Naive B cell (primary cell): ENCODE measurements around the gene RIPPLY2. TPM values are rescaled to one million over a fixed set of nuclear protein-coding genes. Genes with fewer than 3 reads are reported as not detected.
"Not testable (repeated sequence)": the region's sequence is repeated elsewhere in the genome, so short reads cannot be mapped to it uniquely, and the experiment has no call there.

ENCODE experiments used
- ATAC-seq, 2 donors: fragments of 150-1000 bp; cut with Tn5 transposase; 2 replicates each; pipeline ENCODE4 v1.10.0; 2021; ENCODE audit warnings: low read depth in 2 of 2, mild to moderate bottlenecking in 2 of 2, moderate library complexity in 2 of 2
- DNase-seq: peaks from one replicate; pipeline ENCODE4 v3.0.0; 2022
- H3K27ac Mint-ChIP-seq, 6 donors: one replicate each; pipeline ENCODE4 v1.8.0; 2020 to 2022; ENCODE audit warnings: mild to moderate bottlenecking in 6 of 6, mixed read lengths in 6 of 6, moderate library complexity in 5 of 6, inconsistent platforms in 2 of 6
- H3K27me3 Mint-ChIP-seq, 3 donors: one replicate each; pipeline ENCODE4 v1.8.0; 2021 to 2022; ENCODE audit warnings: mixed read lengths in 3 of 3, mild to moderate bottlenecking in 1 of 3
- H3K36me3 Mint-ChIP-seq, 2 donors: one replicate each; pipeline ENCODE4 v1.8.0; 2020 to 2022; ENCODE audit warnings: mixed read lengths in 2 of 2, inconsistent platforms in 1 of 2, mild to moderate bottlenecking in 1 of 2
- H3K4me1 Mint-ChIP-seq, 3 donors: one replicate each; pipeline ENCODE4 v1.8.0; 2020 to 2022; ENCODE audit warnings: mixed read lengths in 3 of 3, inconsistent platforms in 1 of 3, mild to moderate bottlenecking in 1 of 3, moderate library complexity in 1 of 3
- H3K4me3 Mint-ChIP-seq, 8 donors: one replicate each; pipeline ENCODE4 v1.8.0; 2020 to 2022; ENCODE audit warnings: mild to moderate bottlenecking in 8 of 8, mixed read lengths in 8 of 8, moderate library complexity in 8 of 8, inconsistent platforms in 2 of 8
- H3K9me3 Mint-ChIP-seq, 7 donors: one replicate each; pipeline ENCODE4 v1.8.0; 2020 to 2022; ENCODE audit warnings: mixed read lengths in 7 of 7, mild to moderate bottlenecking in 5 of 7, inconsistent platforms in 2 of 7, moderate library complexity in 1 of 7
- polyA plus RNA-seq, 6 donors: library from polyadenylated mRNA; unstranded; fragments of 300-500 nt; fragmentation: Illumina TruSeq; gene quantifications; one replicate each; pipeline ENCODE4 v1.2.3, GENCODE V29; 2021; ENCODE audit warnings: low read depth in 6 of 6

The RIPPLY2 gene, protein sequence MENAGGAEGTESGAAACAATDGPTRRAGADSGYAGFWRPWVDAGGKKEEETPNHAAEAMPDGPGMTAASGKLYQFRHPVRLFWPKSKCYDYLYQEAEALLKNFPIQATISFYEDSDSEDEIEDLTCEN
- not detected for polyA plus RNA-seq

DNA sequence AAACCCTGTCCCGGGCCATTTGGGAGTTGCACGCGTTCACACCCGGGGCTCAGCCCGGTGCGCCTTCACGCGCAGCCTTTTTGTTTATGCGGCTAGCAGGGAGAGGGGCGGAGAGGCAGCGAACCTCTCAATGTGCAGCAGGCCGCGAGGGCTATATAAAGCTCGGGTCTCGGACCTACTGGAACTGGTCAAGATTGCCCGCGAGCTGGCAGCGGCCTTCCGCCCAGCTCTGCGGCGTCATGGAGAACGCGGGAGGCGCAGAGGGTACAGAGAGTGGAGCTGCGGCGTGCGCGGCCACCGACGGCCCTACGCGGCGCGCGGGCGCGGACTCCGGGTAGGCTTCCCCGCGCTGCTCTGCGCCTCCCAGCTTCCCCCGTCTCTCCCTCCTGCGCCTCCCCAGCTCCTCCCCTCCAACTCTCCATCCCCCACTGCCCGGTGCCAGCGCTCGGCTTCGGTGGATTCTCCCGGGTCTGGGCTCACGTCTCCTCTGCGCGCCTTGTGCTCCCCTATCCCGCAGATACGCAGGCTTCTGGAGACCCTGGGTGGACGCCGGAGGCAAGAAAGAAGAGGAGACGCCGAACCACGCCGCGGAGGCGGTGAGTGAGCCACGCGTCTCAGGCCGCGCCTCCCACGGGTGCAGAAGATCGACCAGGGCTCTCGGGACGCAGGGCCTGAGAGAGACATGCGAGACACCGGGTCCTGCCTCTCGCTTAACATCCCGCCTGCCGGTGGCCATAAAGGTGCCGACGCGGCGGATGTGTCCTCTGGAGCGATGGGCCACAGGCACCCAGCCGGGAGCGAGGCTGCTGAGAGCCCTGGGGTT is at the start of gene RIPPLY2:
Gene RIPPLY2, plus strand, starts transcription at position 183 of the 823 bp plus-strand sequence. Its CDS starts 57 bp downstream, at position 240.
- Mint-ChIP-seq H3K4me1 (peaks cover 11 to 14% (median 12%) of the 10 kb centered on the region in 3 donors), H3K4me3 (peak within 1 kb of the TSS; percentile 12 to 88 (median 80)), H3K27me3 (peaks cover 61 to 71% (median 65%) of the 10 kb centered on the region in 3 donors), H3K27ac (peak within 1 kb of the TSS in 1 of 6 donors; percentile 33), H3K36me3 (no peaks in the 10 kb centered on the region), H3K9me3 (peaks cover 0 to 9% (median 0%) of the 10 kb centered on the region in 7 donors)
- DNase-seq (peak; percentile 3), ATAC-seq (peak; percentile 35 to 39)

DNA sequence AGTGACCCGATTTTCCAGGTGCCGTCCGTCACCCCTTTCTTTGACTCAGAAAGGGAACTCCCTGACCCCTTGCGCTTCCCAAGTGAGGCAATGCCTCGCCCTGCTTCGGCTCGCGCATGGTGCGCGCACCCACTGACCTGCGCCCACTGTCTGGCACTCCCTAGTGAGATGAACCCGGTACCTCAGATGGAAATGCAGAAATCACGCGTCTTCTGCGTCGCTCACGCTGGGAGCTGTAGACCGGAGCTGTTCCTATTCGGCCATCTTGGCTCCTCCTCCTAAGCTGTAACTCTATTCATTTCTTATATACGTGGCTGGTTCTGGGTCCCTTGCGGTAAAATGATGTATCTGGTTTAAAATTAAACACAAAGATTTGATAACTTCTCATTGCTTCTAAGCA is 49.7 kb upstream of the RIPPLY2 start:
- not testable (repeated sequence) for H3K4me1 Mint-ChIP-seq, DNase-seq, H3K4me3 Mint-ChIP-seq, H3K27ac Mint-ChIP-seq, H3K27me3 Mint-ChIP-seq, ATAC-seq, H3K36me3 Mint-ChIP-seq
- peaks cover 0 to 24% (median 10%) of the 10 kb centered on the region in 7 donors for H3K9me3 Mint-ChIP-seq

DNA sequence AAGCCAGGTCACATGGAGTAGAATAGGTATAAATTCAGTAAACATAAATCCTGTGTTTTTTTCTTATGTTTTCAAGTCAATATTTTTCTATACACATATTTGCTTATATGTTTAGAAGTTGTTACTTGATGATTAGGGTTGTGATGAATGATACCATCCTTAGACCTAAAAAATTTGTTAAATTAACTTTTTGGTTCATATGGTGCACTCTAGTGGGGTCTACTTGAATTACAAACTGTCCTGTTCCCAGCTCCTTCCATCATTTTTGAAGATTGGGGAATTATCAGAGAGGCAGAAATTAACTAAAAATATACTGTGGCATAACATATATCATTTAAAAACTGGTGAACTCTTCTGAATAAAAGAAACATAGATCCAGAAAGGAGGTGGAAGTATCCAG is 48.3 kb upstream of the RIPPLY2 start:
- ATAC-seq (no peak), DNase-seq (no peak)
- Mint-ChIP-seq H3K27ac (no peak overlapping the region), H3K4me3 (no peak overlapping the region), H3K27me3 (peaks cover 0 to 4% (median 0%) of the 10 kb centered on the region in 3 donors), H3K9me3 (peaks cover 0 to 24% (median 8%) of the 10 kb centered on the region in 7 donors), H3K4me1 (no peaks in the 10 kb centered on the region), H3K36me3 (no peaks in the 10 kb centered on the region)

DNA sequence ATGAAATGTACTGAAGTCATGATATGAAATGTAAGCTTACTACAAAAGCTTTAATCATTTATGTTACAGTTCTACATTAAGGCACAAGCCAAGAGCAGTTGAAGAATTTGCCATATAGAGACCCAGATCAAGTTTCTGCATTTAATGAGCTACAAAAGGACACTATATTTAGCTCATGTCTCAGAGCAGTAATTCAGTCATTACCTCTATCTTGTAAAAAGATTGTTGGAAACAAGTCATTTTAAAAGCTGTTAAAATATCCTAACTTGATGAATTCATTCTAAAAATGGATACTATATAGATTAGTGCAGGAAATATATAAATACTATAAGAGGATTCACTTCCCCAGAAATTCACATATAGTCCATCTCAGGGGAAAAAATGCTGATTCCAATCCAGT is 45.2 kb upstream of the RIPPLY2 start:
- Mint-ChIP-seq H3K36me3 (no peaks in the 10 kb centered on the region), H3K27ac (no peak overlapping the region), H3K27me3 (peaks cover 0 to 4% (median 0%) of the 10 kb centered on the region in 3 donors), H3K9me3 (peaks cover 0 to 24% (median 6%) of the 10 kb centered on the region in 7 donors), H3K4me1 (no peaks in the 10 kb centered on the region), H3K4me3 (no peak overlapping the region)
- ATAC-seq = no peak
- DNase-seq = no peak

DNA sequence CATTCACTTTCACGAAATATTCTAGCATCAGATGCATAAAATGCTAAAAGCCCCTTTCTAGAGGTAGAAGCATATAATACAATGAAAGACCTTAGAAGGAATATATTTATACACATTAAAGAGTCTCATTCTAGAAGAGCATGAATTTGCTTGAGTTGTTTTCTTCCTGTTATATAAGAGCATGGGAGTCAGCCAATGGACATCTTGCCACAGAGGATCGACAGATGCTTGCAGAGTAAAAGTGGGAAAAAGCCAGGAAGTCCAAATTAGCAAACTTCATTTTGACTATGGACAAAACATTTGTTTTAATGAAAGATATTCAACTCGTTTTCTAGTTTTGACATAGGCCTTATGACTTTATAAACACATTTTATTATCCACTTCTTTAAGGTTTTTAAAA is 44.2 kb upstream of the RIPPLY2 start:
- H3K36me3 Mint-ChIP-seq = no peaks in the 10 kb centered on the region
- peaks cover 0 to 4% (median 2%) of the 10 kb centered on the region in 3 donors for H3K27me3 Mint-ChIP-seq
- peaks cover 0 to 18% (median 6%) of the 10 kb centered on the region in 7 donors for H3K9me3 Mint-ChIP-seq
- H3K4me3 Mint-ChIP-seq = no peak overlapping the region
- DNase-seq (no peak), ATAC-seq (no peak)
- H3K4me1 Mint-ChIP-seq = no peaks in the 10 kb centered on the region
- H3K27ac Mint-ChIP-seq = no peak overlapping the region

DNA sequence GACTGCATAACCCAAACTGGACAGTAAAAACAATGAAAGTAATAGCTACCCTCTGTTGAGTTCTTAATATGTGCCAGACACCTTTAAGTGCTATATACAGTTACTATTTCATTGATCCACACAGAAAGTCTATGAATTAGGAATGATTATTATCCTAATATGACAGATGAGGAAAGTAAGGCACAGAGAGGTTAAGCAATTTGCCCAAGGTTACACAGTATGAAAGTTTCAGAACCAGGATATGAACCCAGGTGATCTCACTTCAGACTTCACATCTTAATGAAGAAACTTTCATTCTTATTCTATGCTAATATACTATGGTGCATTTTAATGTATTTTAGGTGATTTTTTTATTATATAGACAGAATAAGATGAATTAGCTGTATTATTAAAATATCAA is 40.6 kb upstream of the RIPPLY2 start:
- no peak overlapping the region for H3K4me3 Mint-ChIP-seq
- peaks cover 0 to 5% (median 3%) of the 10 kb centered on the region in 3 donors for H3K27me3 Mint-ChIP-seq
- no peaks in the 10 kb centered on the region for H3K4me1 Mint-ChIP-seq
- H3K27ac Mint-ChIP-seq = no peak overlapping the region
- no peaks in the 10 kb centered on the region for H3K36me3 Mint-ChIP-seq
- H3K9me3 Mint-ChIP-seq = no peaks in the 10 kb centered on the region
- ATAC-seq = no peak
- no peak for DNase-seq

DNA sequence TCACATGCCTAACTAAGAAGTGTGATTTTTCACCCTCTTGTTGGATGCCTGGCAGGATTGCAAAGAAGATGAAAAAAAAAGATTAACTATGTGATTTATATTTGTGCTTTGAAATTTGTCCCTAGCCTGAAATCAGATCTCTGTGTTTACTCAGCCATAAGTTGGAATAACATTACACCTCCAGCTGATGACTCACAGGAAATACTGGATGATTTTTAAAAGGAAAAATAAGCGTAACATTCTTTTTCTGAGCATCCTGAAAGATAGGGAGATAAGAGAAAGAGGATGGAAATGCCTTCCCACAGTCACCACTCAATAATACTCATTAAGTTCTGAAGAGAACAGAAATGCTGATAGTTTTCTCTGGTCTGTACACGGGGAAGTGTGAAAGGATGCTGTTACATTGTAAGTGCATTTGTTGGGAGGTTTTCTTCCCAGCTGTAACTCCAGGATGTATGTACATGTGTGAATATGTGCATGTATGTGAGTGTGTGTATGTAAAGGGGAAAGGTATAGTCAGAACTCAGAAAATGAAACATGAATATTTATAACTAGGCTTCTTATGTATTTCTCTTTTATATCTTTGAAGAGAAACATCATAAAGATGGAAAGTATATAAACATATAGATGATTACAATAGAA is 37.4 kb upstream of the RIPPLY2 start:
- peaks cover 0 to 5% (median 0%) of the 10 kb centered on the region in 7 donors for H3K9me3 Mint-ChIP-seq
- H3K4me1 Mint-ChIP-seq = no peaks in the 10 kb centered on the region
- no peak for ATAC-seq
- H3K36me3 Mint-ChIP-seq = no peaks in the 10 kb centered on the region
- H3K4me3 Mint-ChIP-seq = no peak overlapping the region
- DNase-seq = no peak
- peaks cover 0 to 8% (median 5%) of the 10 kb centered on the region in 3 donors for H3K27me3 Mint-ChIP-seq
- H3K27ac Mint-ChIP-seq = no peak overlapping the region

DNA sequence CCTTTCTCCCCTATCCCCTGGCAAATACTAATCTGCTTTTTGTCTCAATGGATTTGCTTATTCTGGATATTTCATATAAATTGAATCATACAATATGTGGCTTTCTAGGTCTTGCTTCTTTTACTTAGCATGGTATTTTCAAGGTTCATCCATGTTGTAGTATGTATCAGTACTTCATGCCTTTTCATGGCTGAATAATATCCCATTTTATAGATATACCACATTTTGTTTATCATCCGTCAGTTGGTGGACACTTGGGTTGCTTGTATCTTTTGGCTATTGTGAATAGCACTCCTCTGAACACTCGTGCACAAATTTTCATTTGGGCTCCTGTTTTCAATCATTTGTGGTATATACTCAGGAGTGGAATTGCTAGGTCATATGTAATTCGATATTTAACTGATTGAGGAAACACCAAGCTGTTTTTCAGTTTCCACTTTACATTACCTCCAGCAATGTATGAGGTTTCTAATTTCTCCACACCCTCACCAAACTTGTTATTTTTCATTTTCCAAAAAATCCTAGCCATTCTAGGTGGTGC is 30.5 kb upstream of the RIPPLY2 start:
- Mint-ChIP-seq H3K27me3 (peaks cover 0 to 14% (median 14%) of the 10 kb centered on the region in 3 donors), H3K27ac (no peak overlapping the region)

DNA sequence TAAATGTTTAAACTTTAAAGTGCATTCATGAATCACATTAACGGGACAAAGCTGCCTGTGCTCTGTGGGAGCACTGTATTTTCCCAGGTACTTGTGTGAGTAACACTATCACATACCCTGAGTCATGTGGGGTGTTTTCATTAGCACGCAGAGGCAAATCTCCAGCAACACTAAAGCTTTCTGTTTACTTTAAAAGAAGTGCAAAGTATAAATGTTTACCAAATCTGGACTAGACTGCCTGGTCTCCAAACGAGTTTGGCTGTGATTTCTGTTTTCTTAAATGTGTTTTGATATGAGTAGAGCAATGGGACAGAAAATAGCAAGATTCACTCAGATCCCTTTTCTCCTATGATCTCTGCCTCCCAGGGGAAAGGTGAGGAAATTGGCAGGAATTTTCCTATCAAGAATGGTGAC is 28.8 kb upstream of the RIPPLY2 start:
- H3K4me1 Mint-ChIP-seq = no peaks in the 10 kb centered on the region
- no peaks in the 10 kb centered on the region for H3K36me3 Mint-ChIP-seq
- no peak overlapping the region for H3K4me3 Mint-ChIP-seq
- no peak for DNase-seq
- H3K27me3 Mint-ChIP-seq = peaks cover 0 to 19% (median 10%) of the 10 kb centered on the region in 3 donors
- peaks cover 0 to 10% (median 2%) of the 10 kb centered on the region in 7 donors for H3K9me3 Mint-ChIP-seq
- no peak overlapping the region for H3K27ac Mint-ChIP-seq
- no peak for ATAC-seq

More for the DNA sequence above, 30.5 kb upstream of the RIPPLY2 start:
- DNase-seq (no peak), ATAC-seq (no peak)
- H3K36me3 Mint-ChIP-seq = no peaks in the 10 kb centered on the region
- no peaks in the 10 kb centered on the region for H3K4me1 Mint-ChIP-seq
- H3K4me3 Mint-ChIP-seq = no peak overlapping the region
- H3K9me3 Mint-ChIP-seq = peaks cover 0 to 10% (median 2%) of the 10 kb centered on the region in 7 donors

DNA sequence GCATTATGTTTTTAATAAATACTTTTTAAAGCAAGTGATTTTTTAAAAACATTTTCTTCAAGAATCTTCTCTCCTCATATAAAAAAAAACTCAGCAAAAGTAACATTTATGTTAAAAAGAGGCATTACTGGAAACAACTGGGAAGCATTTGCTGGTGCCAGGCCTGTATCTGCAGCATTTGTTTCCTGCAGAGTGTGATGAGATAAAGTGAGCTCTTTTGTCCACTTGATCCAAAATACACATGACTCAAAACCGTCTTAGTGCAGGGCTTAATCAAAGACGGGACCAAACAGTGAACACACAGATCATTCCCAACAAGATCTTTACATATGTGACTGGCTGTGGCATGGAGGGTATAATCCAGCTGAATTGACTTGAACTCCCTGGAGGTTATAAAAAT is 28.3 kb upstream of the RIPPLY2 start:
- Mint-ChIP-seq H3K9me3 (peaks cover 0 to 9% (median 2%) of the 10 kb centered on the region in 7 donors), H3K4me3 (no peak overlapping the region), H3K36me3 (no peaks in the 10 kb centered on the region), H3K27me3 (peaks cover 4 to 22% (median 10%) of the 10 kb centered on the region in 3 donors), H3K4me1 (no peaks in the 10 kb centered on the region), H3K27ac (no peak overlapping the region)
- ATAC-seq (no peak), DNase-seq (no peak)

DNA sequence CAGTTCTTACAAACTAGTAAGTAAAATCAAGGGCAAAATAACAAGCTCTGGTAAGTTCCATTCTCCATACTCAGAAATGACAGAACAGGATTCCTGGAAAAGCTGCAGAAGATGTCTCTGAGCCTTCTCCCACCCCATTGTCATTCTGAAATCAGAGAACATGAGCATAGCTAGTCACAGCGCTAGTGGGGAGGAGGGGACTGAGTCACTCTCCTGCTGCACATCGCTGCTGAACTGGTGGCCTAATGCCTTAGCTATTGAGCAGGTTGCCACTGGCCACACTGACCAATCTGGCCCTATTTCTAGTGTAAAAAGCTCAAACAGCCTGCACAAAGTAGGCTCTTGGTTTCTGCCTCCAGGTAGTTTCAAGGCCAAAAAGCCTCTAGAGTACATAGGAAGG is 26.1 kb upstream of the RIPPLY2 start:
- H3K9me3 Mint-ChIP-seq = peaks cover 0 to 6% (median 2%) of the 10 kb centered on the region in 7 donors
- peaks cover 14 to 24% (median 15%) of the 10 kb centered on the region in 3 donors for H3K27me3 Mint-ChIP-seq
- ATAC-seq = no peak
- no peak overlapping the region for H3K4me3 Mint-ChIP-seq
- H3K4me1 Mint-ChIP-seq = no peaks in the 10 kb centered on the region
- H3K36me3 Mint-ChIP-seq = no peaks in the 10 kb centered on the region
- no peak overlapping the region for H3K27ac Mint-ChIP-seq
- DNase-seq = no peak

DNA sequence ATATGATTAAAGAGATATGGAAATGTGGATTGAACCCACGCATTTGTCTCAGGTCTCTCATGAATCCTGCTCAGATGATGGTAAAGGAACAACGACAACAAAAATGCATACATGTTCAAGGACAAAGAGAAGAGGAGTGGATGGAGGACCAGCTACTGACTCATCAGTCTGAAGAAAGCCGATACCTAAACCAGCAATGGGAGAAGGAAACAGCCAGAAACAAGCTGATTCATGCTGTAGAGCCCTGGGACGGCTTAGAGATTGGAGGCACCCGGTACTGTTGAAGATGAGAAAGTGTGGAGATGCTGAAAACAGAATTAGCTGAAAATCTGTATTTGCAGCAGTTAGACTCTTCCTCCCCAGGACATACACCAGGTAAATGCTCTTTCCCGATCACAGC is 14.4 kb upstream of the RIPPLY2 start:
- ATAC-seq = no peak
- peaks cover 15 to 39% (median 28%) of the 10 kb centered on the region in 3 donors for H3K27me3 Mint-ChIP-seq

DNA sequence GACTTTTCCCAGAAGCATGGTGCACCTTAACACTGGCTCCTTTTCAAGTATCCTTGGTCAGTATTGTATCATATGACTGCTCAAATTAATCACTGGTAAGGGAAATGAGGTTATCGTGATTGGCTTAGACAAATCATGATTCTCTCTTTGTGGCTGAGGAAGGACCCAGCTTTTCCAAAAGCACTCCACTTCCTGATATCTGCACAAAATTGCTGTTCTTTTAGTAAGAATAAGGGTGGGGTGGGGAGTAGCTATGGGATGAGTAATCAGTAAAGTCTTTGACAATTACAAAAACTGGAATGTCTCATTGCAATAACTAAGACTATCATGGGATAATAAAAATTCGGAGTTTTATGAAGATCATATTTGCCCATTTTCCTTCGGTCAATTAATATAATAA is 9.0 kb upstream of the RIPPLY2 start:
- peaks cover 19 to 23% (median 21%) of the 10 kb centered on the region in 3 donors for H3K27me3 Mint-ChIP-seq

More for the DNA sequence above, 14.4 kb upstream of the RIPPLY2 start:
- no peak for DNase-seq
- H3K4me3 Mint-ChIP-seq = no peak overlapping the region
- no peak overlapping the region for H3K27ac Mint-ChIP-seq
- peaks cover 0 to 52% (median 23%) of the 10 kb centered on the region in 7 donors for H3K9me3 Mint-ChIP-seq
- peaks cover 0 to 5% of the 10 kb centered on the region in 2 donors for H3K36me3 Mint-ChIP-seq
- no peaks in the 10 kb centered on the region for H3K4me1 Mint-ChIP-seq

More for the DNA sequence above, 9.0 kb upstream of the RIPPLY2 start:
- ATAC-seq (no peak), DNase-seq (no peak)
- Mint-ChIP-seq H3K9me3 (peaks cover 0 to 23% (median 9%) of the 10 kb centered on the region in 7 donors), H3K4me1 (peaks cover 0 to 2% (median 0%) of the 10 kb centered on the region in 3 donors), H3K36me3 (peaks cover 0 to 5% of the 10 kb centered on the region in 2 donors), H3K27ac (no peak overlapping the region), H3K4me3 (no peak overlapping the region)
